ENCODE results near the gene ZNF761.

GRCh38 chr19:53471916-53472315 lies 40.1 kb downstream of the ZNF761 start:
- no peak for TF ChIP-seq RARB (CRISPR knock-in tag; IDR thresholded peaks at IDR 0.05)
- TF ChIP-seq ESRRG (CRISPR knock-in tag; IDR thresholded peaks at IDR 0.05), result no peak
- no peak for TF ChIP-seq BACH2 (CRISPR knock-in tag; IDR thresholded peaks at IDR 0.05; ENCODE audit: borderline replicate concordance)
- no peak for TF ChIP-seq SNAI2 (CRISPR knock-in tag; IDR thresholded peaks at IDR 0.05)
- TF ChIP-seq GLIS3 (CRISPR knock-in tag; IDR thresholded peaks at IDR 0.05), result no peak
- TF ChIP-seq CSDC2 (CRISPR knock-in tag; IDR thresholded peaks at IDR 0.05), result no peak
- no peak for TF ChIP-seq ZC3H10 (CRISPR knock-in tag; IDR thresholded peaks at IDR 0.05)
- no peak for TF ChIP-seq ZNF8 (CRISPR knock-in tag; IDR thresholded peaks at IDR 0.05)
- TF ChIP-seq CSRNP3 (CRISPR knock-in tag; IDR thresholded peaks at IDR 0.05), result no peak
- TF ChIP-seq ZFP30 (CRISPR knock-in tag; IDR thresholded peaks at IDR 0.05), result no peak

All from SK-N-SH treated with all-trans-retinoic acid at 6 μM for 48 hours (cell line).